Fibroblast of skin of right biceps (primary cell): ENCODE results near the gene NXN.
"Not testable (repeated sequence)": the region's sequence is repeated elsewhere in the genome, so short reads cannot be mapped to it uniquely, and the experiment has no call there.

Experiments used
- DNase-seq: peaks from one replicate; pipeline ENCODE4 v3.0.0-alpha.2; 2013

Gene NXN

GRCh38 chr17:1005361-1005946, 25.9 kb upstream of the NXN start:
- peak; percentile 40 for DNase-seq

- no peak for DNase-seq
Measured at GRCh38 chr17:1004769-1005295, 25.3 kb upstream of the NXN start.

GRCh38 chr17:1003972-1004768, 24.6 kb upstream of the NXN start:
- DNase-seq, result no peak

GRCh38 chr17:1003633-1003971, 24.0 kb upstream of the NXN start:
- no peak for DNase-seq

GRCh38 chr17:1002771-1003555, 23.4 kb upstream of the NXN start:
- peak; percentile 74 for DNase-seq

- peak; percentile 19 for DNase-seq
Measured at GRCh38 chr17:1002412-1002753, 22.8 kb upstream of the NXN start.

- DNase-seq, result peak; percentile 84
Measured at GRCh38 chr17:1001640-1002411, 22.2 kb upstream of the NXN start.

- DNase-seq, result peak; percentile 80
Measured at GRCh38 chr17:1000597-1001461, 21.3 kb upstream of the NXN start.

GRCh38 chr17:998111-998510, 18.5 kb upstream of the NXN start:
- no peak for DNase-seq

GRCh38 chr17:996554-997344, 17.2 kb upstream of the NXN start, which contains the start of gene TIMM22:
TIMM22 (plus strand) TSS chr17:997129; CDS start chr17:997143, 14 bp downstream.
- peak; percentile 99 for DNase-seq

GRCh38 chr17:995324-995723, 15.7 kb upstream of the NXN start:
- not testable (repeated sequence) for DNase-seq

- no peak for DNase-seq
Measured at GRCh38 chr17:992933-993332, 13.4 kb upstream of the NXN start.

GRCh38 chr17:988561-988960, 9.0 kb upstream of the NXN start:
- DNase-seq, result no peak

GRCh38 chr17:987931-988330, 8.4 kb upstream of the NXN start:
- no peak for DNase-seq

- DNase-seq, result no peak
Measured at GRCh38 chr17:986322-986929, 6.8 kb upstream of the NXN start.

GRCh38 chr17:983921-984320, 4.3 kb upstream of the NXN start:
- no peak for DNase-seq

GRCh38 chr17:981292-981658, 1.7 kb upstream of the NXN start:
- DNase-seq, result no peak

GRCh38 chr17:980406-981291, 1.1 kb upstream of the NXN start:
- DNase-seq, result peak; percentile 86

- no peak for DNase-seq
Measured at GRCh38 chr17:979212-979538, 401 bp downstream of the NXN start.
